GM13977 (cell line): ENCODE results near the gene TRIM5.

Experiments used
- DNase-seq: peaks from one replicate; pipeline ENCODE4 v3.0.0; 2012; ENCODE audit warnings: low spot score
- in situ Hi-C: fragments of 300-500 bp; cut with MboI; formaldehyde crosslinking; loops from one replicate; pipeline ENCODE4 v1.12.0; 2022; ENCODE audit warnings: low sequenced_read_pairs, low pct_unique_long_range_greater_than_20kb, mixed read lengths, inconsistent platforms; ENCODE audit not compliant: unreplicated experiment
- TF ChIP-seq, protein P1 (sequence below): IDR thresholded peaks from 2 replicates; pipeline ENCODE4 v1.5.1; 2012; ENCODE audit warnings: mild to moderate bottlenecking, control low read depth; ENCODE audit not compliant: insufficient read depth; ENCODE audit errors: extremely low read depth, missing control alignments

Gene TRIM5

DNA sequence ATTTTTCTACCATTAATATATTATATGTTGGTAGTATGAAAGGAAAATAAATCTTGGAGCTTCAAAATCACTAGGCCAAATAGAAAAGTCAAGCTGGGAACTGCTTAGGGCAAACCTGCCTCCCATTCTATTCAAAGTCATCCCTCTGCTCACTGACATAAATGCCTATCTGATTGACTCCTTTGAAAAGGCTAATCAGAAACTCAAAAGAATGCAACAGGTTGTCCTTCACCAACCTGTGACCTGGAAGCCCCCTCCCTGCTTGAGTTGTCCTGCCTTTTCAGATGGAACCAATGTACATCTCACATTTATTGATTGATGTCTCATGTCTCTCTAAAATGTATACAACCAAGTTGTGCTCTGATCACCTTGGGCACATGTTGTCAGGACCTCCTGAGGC is 63.3 kb downstream of the TRIM5 start:
- DNase-seq, result no peak
- in situ Hi-C loops, result no loop called here
- TF ChIP-seq, protein P1, sequence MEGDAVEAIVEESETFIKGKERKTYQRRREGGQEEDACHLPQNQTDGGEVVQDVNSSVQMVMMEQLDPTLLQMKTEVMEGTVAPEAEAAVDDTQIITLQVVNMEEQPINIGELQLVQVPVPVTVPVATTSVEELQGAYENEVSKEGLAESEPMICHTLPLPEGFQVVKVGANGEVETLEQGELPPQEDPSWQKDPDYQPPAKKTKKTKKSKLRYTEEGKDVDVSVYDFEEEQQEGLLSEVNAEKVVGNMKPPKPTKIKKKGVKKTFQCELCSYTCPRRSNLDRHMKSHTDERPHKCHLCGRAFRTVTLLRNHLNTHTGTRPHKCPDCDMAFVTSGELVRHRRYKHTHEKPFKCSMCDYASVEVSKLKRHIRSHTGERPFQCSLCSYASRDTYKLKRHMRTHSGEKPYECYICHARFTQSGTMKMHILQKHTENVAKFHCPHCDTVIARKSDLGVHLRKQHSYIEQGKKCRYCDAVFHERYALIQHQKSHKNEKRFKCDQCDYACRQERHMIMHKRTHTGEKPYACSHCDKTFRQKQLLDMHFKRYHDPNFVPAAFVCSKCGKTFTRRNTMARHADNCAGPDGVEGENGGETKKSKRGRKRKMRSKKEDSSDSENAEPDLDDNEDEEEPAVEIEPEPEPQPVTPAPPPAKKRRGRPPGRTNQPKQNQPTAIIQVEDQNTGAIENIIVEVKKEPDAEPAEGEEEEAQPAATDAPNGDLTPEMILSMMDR, result no peak

DNA sequence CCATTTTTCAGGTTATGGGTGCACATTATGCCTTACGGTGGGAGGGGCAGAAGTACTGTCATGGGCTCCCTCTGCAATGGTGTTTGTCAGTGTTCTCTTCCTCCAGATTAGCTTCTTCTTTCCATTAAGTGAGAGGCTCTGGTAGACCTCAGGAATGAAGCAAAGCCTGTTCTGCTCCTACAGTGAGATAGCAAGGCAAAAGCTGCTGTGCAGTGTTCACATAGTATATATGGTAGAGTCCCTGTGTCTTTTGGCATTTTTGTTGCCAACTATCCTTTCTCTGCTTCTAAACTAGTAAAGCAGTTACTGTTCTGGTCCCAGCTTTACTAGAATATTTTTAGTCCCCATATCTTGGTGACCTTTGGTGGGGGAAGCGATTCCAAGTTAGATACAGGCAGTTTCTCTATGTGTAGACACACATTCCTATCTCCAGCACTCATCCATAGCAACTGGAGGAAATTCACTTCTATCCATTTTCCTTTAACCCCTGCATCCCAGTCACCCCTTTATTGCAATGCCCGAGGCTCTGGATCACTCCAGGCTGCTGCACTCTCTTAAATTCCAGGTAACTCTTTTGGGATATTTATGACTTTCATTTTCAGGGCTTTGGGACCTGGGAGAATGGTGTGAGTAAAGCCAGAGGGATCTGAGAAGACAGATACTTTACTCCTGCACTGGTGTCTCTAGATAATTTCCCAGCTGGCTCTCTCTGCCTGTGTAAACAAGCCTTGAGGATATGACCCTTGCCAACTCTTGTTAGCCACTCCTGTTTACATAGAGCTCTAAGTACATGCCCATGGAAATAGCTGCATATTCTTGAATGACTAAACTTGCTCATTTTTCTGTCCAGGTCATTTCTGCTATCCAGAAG is 64.0 kb downstream of the TRIM5 start:
- DNase-seq, result no peak
- in situ Hi-C loops, result no loop called here
- TF ChIP-seq, protein P1, result no peak

DNA sequence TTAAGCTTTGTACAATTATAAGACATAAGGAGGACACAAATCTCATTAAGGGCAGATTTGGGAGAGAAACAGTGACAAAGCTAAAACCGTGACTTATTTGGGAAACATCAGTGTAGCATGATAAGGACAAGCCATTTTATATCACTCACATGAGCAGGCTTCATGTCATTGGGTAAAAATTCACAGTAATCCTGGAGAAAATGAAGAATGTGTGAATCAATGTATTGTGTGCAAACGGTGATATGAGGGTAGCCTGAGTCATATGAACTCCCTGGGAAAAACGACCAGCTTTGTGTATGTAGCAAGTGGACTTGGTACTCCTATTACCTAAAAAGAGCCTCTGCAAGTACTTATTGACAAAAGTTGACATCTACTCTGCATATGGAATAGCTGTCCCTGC is 66.1 kb downstream of the TRIM5 start:
- TF ChIP-seq, protein P1, result no peak
- in situ Hi-C loops, result no loop called here
- no peak for DNase-seq
